ENCODE measurements around the gene SLC9A8. TPM values are rescaled to one million over a fixed set of nuclear protein-coding genes. Genes with fewer than 3 reads are reported as not detected.
A peak's percentile ranks its signal among the peaks of the same experiment; 100 is the strongest.

Gene SLC9A8
- total RNA-seq, 1 experiment from 2014 or later, result 7.5 TPM

- WGBS (ENCODE audit: extremely low coverage, insufficient read length, low lambda C conversion rate), result no CpG with 5 or more reads among the region's 11 CpGs
- H3K18ac ChIP-seq (ENCODE audit: insufficient read length, low read depth, low read length), result peak overlapping the region; percentile 28
- H3K4me3 Mint-ChIP-seq, result peak overlapping the region; percentile 88 to 89
- no peaks in the 10 kb centered on the region for H3K27me3 Mint-ChIP-seq (ENCODE audit: low read depth)
- H3K4me1 ChIP-seq (ENCODE audit: insufficient read depth, low read length), result no peaks in the 10 kb centered on the region; the same call in 1 of the 2 replicates
- no peak overlapping the region for H3K56ac ChIP-seq (ENCODE audit: insufficient read length, low read depth, low read length)
- peaks cover 17 to 27% of the 10 kb centered on the region in 2 experiments for H3K4me1 Mint-ChIP-seq
- H2BK5ac ChIP-seq (ENCODE audit: insufficient read length, low read length), result no peak overlapping the region
- H3K27ac ChIP-seq (ENCODE audit: insufficient read length, low read depth, low read length), result peak overlapping the region; percentile 18
- no peaks in the 10 kb centered on the region for H4K20me1 ChIP-seq (ENCODE audit: control insufficient read depth, insufficient read depth, insufficient read length)
- H4K5ac ChIP-seq (ENCODE audit: insufficient read length, low read depth, low read length), result peak overlapping the region; percentile 54
- no peak overlapping the region for H2BK20ac ChIP-seq (ENCODE audit: low read depth, low read length, poor library complexity, severe bottlenecking)
- no peaks in the 10 kb centered on the region for H3K9me3 ChIP-seq (ENCODE audit: control insufficient read depth, low read depth, low read length)
- H3T11ph ChIP-seq (ENCODE audit: low read length), result no peak overlapping the region
- TF ChIP-seq CTCF (conservative IDR thresholded peaks at IDR 0.05), result no peak
- H3K9ac ChIP-seq (ENCODE audit: extremely low read depth, insufficient read length, low read length), result peak overlapping the region; percentile 69
- no peaks in the 10 kb centered on the region for H3K79me2 ChIP-seq (ENCODE audit: insufficient read depth, low read length)
- no peaks in the 10 kb centered on the region for H3K79me1 ChIP-seq (ENCODE audit: insufficient read depth, low read depth, low read length, poor library complexity, severe bottlenecking)
- peak overlapping the region; percentile 65 for H2BK120ac ChIP-seq (ENCODE audit: low read depth, low read length, poor library complexity, severe bottlenecking)
- H2AFZ ChIP-seq (ENCODE audit: low read length), result no peak overlapping the region
- no peak overlapping the region for H2AK5ac ChIP-seq (ENCODE audit: insufficient read length, low read length)
- H2BK12ac ChIP-seq (ENCODE audit: insufficient read length, low read depth, low read length), result no peak overlapping the region
- peaks cover 0 to 21% (median 18%) of the 10 kb centered on the region in 3 experiments; a peak in 6 of 7 replicates for H3K36me3 Mint-ChIP-seq (ENCODE audit: insufficient read depth in 1 of 3, low read depth in 3 of 3)
- H4K91ac ChIP-seq (ENCODE audit: insufficient read length, low read depth, low read length), result no peak overlapping the region
- DNase-seq, result no peak
- H3K4ac ChIP-seq (ENCODE audit: low read depth, low read length), result no peak overlapping the region
- H3K14ac ChIP-seq (ENCODE audit: insufficient read depth, low read length), result peak overlapping the region; percentile 81
- H2BK15ac ChIP-seq (ENCODE audit: low read depth, low read length), result no peak overlapping the region
- H3K23ac ChIP-seq (ENCODE audit: insufficient read length, low read depth, low read length), result no peak overlapping the region
- H3K4me2 ChIP-seq (ENCODE audit: insufficient read depth, insufficient read length, low read length), result peak overlapping the region; percentile 88
- peak overlapping the region; percentile 96 to 99 (median 98) for H3K27ac Mint-ChIP-seq
- no peak overlapping the region for H4K8ac ChIP-seq (replicated peaks; ENCODE audit: insufficient read length, low read depth, low read length)
- peaks cover 8% of the 10 kb centered on the region for H3K23me2 ChIP-seq (ENCODE audit: insufficient read length, low read depth, low read length, poor library complexity, severe bottlenecking)
- H3K27me3 ChIP-seq (ENCODE audit: insufficient read depth, low read length), result no peaks in the 10 kb centered on the region
- no peaks in the 10 kb centered on the region; a peak in 1 of 5 replicates for H3K9me3 Mint-ChIP-seq
Observed at GRCh38 chr20:49811825-49812506, 662 bp upstream of the SLC9A8 start.

All from H9 (cell line).